Measurements from ENCODE around the gene MORN1. TPM values are rescaled to one million over a fixed set of nuclear protein-coding genes. Genes with fewer than 3 reads are reported as not detected.

MORN1 gene
- polyA plus RNA-seq, 1 of the 3 experiments (the other 2 are of a cell fraction) = 16.3 TPM

GRCh38 chr1:2354511-2355372 lies 36.6 kb downstream of the MORN1 start:
- Histone ChIP-seq H3K9ac (no peak overlapping the region), H2AFZ (ENCODE audit: low read depth) (no peak overlapping the region), H4K20me1 (ENCODE audit: insufficient read depth) (no peaks in the 10 kb centered on the region), H3K4me3 (ENCODE audit: low read depth in 2 of 2, low read length in 1 of 2) (no peak overlapping the region), H3K9me3 (no peaks in the 10 kb centered on the region), H3K4me1 (ENCODE audit: control insufficient read depth in 1 of 2, insufficient read depth in 2 of 2, low read depth in 1 of 2, low read length in 1 of 2) (no peaks in the 10 kb centered on the region; a peak in 1 of 4 replicates), H3K27me3 (ENCODE audit: insufficient read depth) (no peaks in the 10 kb centered on the region), H3K4me2 (no peak overlapping the region), H3K9me2 (no peaks in the 10 kb centered on the region), H3K36me3 (replicated peaks in 1 of 2; ENCODE audit: control insufficient read depth in 1 of 2, insufficient read depth in 2 of 2, low read length in 1 of 2) (no peaks in the 10 kb centered on the region), H3K27ac (ENCODE audit: low read depth in 2 of 2, low read length in 1 of 2) (no peak overlapping the region), H3K79me2 (ENCODE audit: insufficient read depth) (no peaks in the 10 kb centered on the region), H3F3A (replicated peaks; ENCODE audit: insufficient read depth) (no peaks in the 10 kb centered on the region)
- 91% methylated on average over 26 of the region's 38 CpGs for WGBS (ENCODE audit: low lambda C conversion rate)
- TF ChIP-seq TEAD4 (IDR thresholded peaks at IDR 0.05; ENCODE audit: borderline replicate concordance, insufficient read depth) (no peak), SMC3 (IDR thresholded peaks at IDR 0.05; ENCODE audit: low read depth, low read length) (no peak), RXRA (IDR thresholded peaks at IDR 0.05; ENCODE audit: borderline replicate concordance, low read depth) (no peak), RCOR1 (IDR thresholded peaks at IDR 0.05; ENCODE audit: low read length) (no peak), FOSL2 (IDR thresholded peaks at IDR 0.05; ENCODE audit: borderline replicate concordance, low read depth) (no peak)
- ChIA-PET POLR2A (no interaction called here), CTCF (no interaction called here)
- DNase-seq = no peak

DNA sequence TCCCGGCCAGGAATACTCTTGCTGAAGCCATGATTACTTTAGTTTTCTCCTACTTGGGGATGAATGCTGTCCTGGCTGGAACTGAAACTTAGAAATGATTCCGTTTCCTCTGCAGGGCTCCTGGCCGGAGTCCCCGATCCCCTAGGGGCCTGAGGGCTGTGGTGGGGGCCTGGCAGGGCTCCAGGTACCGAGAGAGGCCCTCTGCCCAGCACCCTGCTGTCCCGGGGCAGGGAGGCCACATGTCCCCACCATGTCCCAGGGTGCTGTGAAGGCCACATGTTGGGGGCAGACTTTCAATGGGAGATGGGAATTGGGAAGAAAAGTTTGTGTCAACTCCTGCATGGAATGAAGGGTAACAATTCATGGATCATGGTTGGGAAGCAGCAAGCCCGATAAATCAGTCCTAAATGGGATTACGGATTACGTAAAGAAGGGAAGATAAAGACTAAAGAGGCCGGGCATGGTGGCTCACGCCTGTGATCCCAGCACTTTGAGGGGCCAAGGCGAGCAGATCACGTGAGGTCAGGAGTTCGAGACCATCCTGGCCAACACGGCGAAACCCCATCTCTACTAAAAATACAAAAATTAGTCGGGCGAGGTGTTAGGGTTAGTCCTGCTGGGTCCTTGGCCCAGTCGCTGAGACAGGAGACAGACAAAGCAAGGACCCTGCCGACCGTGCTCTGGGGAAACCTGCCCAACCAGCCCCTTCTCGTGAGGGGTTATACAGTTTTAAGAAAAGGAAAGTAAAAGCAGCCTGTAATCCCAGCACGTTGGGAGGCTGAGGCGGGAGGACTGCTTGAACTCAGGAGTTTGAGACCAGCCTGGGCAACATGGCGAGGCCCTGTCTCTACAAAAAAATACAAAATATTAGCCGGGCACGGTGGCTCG lies 37.6 kb downstream of the MORN1 start:
- Histone ChIP-seq H3K79me2 (ENCODE audit: insufficient read depth) (no peaks in the 10 kb centered on the region), H2AFZ (ENCODE audit: low read depth) (no peak overlapping the region), H3K4me1 (ENCODE audit: control insufficient read depth in 1 of 2, insufficient read depth in 2 of 2, low read depth in 1 of 2, low read length in 1 of 2) (no peaks in the 10 kb centered on the region; a peak in 1 of 4 replicates), H3K9ac (no peak overlapping the region), H3K27me3 (ENCODE audit: insufficient read depth) (no peaks in the 10 kb centered on the region), H3K27ac (ENCODE audit: low read depth in 2 of 2, low read length in 1 of 2) (no peak overlapping the region), H3F3A (replicated peaks; ENCODE audit: insufficient read depth) (no peaks in the 10 kb centered on the region), H4K20me1 (ENCODE audit: insufficient read depth) (no peaks in the 10 kb centered on the region), H3K36me3 (replicated peaks in 1 of 2; ENCODE audit: control insufficient read depth in 1 of 2, insufficient read depth in 2 of 2, low read length in 1 of 2) (no peaks in the 10 kb centered on the region), H3K9me3 (no peaks in the 10 kb centered on the region), H3K4me2 (no peak overlapping the region), H3K9me2 (no peaks in the 10 kb centered on the region), H3K4me3 (ENCODE audit: low read depth in 2 of 2, low read length in 1 of 2) (no peak overlapping the region)
- whole genome bisulfite sequencing (ENCODE audit: low lambda C conversion rate) = 86% methylated on average over 20 of the region's 28 CpGs
- CTCF ChIA-PET = interaction anchor here (1.3 kb wide), 1 partner anchor 39 kb away, joined by 3 read pairs; no protein-coding TSS in a partner anchor
- POLR2A ChIA-PET = no interaction called here
- DNase-seq = no peak
- no peak for TF ChIP-seq IRF3 (IDR thresholded peaks at IDR 0.05; ENCODE audit: low read depth, low read length)
- no peak for TF ChIP-seq RXRA (IDR thresholded peaks at IDR 0.05; ENCODE audit: borderline replicate concordance, low read depth)
- no peak for TF ChIP-seq SMC3 (IDR thresholded peaks at IDR 0.05; ENCODE audit: low read depth, low read length)
- TF ChIP-seq GABPA (IDR thresholded peaks at IDR 0.05; ENCODE audit: low read depth) = no peak
- no peak for TF ChIP-seq CHD2 (IDR thresholded peaks at IDR 0.05; ENCODE audit: low read length, partially characterized antibody)
- TF ChIP-seq FOXJ3 (CRISPR knock-in tag; IDR thresholded peaks at IDR 0.05) = no peak
- TF ChIP-seq TCF12 (IDR thresholded peaks at IDR 0.05) = no peak
- no peak for TF ChIP-seq EP300 (IDR thresholded peaks at IDR 0.05; ENCODE audit: borderline replicate concordance in 1 of 2, low read depth in 1 of 2, low read length in 1 of 2)
- TF ChIP-seq USF1 (IDR thresholded peaks at IDR 0.05; ENCODE audit: borderline replicate concordance, low read depth) = no peak
- no peak for TF ChIP-seq MAX (IDR thresholded peaks at IDR 0.05; ENCODE audit: low read depth)
- TF ChIP-seq, protein P1, sequence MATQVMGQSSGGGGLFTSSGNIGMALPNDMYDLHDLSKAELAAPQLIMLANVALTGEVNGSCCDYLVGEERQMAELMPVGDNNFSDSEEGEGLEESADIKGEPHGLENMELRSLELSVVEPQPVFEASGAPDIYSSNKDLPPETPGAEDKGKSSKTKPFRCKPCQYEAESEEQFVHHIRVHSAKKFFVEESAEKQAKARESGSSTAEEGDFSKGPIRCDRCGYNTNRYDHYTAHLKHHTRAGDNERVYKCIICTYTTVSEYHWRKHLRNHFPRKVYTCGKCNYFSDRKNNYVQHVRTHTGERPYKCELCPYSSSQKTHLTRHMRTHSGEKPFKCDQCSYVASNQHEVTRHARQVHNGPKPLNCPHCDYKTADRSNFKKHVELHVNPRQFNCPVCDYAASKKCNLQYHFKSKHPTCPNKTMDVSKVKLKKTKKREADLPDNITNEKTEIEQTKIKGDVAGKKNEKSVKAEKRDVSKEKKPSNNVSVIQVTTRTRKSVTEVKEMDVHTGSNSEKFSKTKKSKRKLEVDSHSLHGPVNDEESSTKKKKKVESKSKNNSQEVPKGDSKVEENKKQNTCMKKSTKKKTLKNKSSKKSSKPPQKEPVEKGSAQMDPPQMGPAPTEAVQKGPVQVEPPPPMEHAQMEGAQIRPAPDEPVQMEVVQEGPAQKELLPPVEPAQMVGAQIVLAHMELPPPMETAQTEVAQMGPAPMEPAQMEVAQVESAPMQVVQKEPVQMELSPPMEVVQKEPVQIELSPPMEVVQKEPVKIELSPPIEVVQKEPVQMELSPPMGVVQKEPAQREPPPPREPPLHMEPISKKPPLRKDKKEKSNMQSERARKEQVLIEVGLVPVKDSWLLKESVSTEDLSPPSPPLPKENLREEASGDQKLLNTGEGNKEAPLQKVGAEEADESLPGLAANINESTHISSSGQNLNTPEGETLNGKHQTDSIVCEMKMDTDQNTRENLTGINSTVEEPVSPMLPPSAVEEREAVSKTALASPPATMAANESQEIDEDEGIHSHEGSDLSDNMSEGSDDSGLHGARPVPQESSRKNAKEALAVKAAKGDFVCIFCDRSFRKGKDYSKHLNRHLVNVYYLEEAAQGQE (IDR thresholded peaks at IDR 0.05; ENCODE audit: low read depth, low read length) = no peak
- no peak for TF ChIP-seq RCOR1 (IDR thresholded peaks at IDR 0.05; ENCODE audit: low read length)
- TF ChIP-seq TAF1 (IDR thresholded peaks at IDR 0.05; ENCODE audit: borderline replicate concordance, low read depth, low read length) = no peak
- TF ChIP-seq JUND (IDR thresholded peaks at IDR 0.05) = no peak
- TF ChIP-seq MXI1 (IDR thresholded peaks at IDR 0.05; ENCODE audit: low read depth, low read length) = no peak
- no peak for TF ChIP-seq RAD21 (IDR thresholded peaks at IDR 0.05; ENCODE audit: low read length)
- no peak for TF ChIP-seq EZH2phosphoT487 (IDR thresholded peaks at IDR 0.05; ENCODE audit: borderline replicate concordance, low read depth)

Measured in SK-N-SH (cell line).